HepG2 (cell line): Measurements from ENCODE around the gene RPP25L. TPM values are rescaled to one million over a fixed set of nuclear protein-coding genes. Genes with fewer than 3 reads are reported as not detected.

Experiments
- ATAC-seq: fragments of 200-7000 bp; cut with Tn5 transposase; 3 replicates; pipeline ENCODE4 v1.9.1; 2020; ENCODE audit warnings: mild to moderate bottlenecking, moderate library complexity
- BruUV-seq: library from RNA; stranded (reverse); fragments of 400-500 nt; replicated peaks from 2 replicates; lab custom pipeline; 2021; lab: Mats Ljungman, UMichigan
- CTCF ChIA-PET: fragments of 300-600 bp; formaldehyde crosslinking; extraction: SDS; loops from one replicate; lab custom pipeline; 2021; ENCODE audit warnings: low total read pairs, inconsistent platforms, low intra/inter-chr PET ratio; lab: Yijun Ruan, JAX
- POLR2A ChIA-PET: fragments of 350-600 bp; sonication (Branson Sonifier 250); formaldehyde crosslinking; loops from one replicate; lab custom pipeline; 2020; ENCODE audit warnings: antibody characterized with exemption, inconsistent platforms; lab: Yijun Ruan, JAX
- DNase-seq: peaks from one replicate; pipeline ENCODE4 v3.0.0-alpha.2; 2015; ENCODE audit warnings: low spot score
- FAIRE-seq: peaks from 3 replicates; lab custom pipeline; 2011; peaks lifted over from hg19 to GRCh38; lab: Jason Lieb, UNC
- H2AFZ ChIP-seq: one replicate; pipeline ENCODE4 v1.6.1; 2011; ENCODE audit warnings: low read length, inconsistent platforms
- H3K27ac ChIP-seq: fragments of 300-600 bp; 3 replicates; pipeline ENCODE4 v1.8.0; 2011; ENCODE audit warnings: mixed run types, mild to moderate bottlenecking, mixed read lengths, low read length, inconsistent platforms; ENCODE audit not compliant: insufficient read depth; ENCODE audit errors: extremely low read length
- H3K27me3 ChIP-seq, 2 experiments: fragments of 200-600 bp in 1 of 2; 2 replicates in 1 of 2; 3 replicates in 1 of 2; pipeline versions ENCODE4 v1.6.0 to v1.8.0; 2011; ENCODE audit warnings: low read length in 2 of 2, mild to moderate bottlenecking in 2 of 2, moderate library complexity in 2 of 2, inconsistent platforms in 1 of 2; ENCODE audit not compliant: insufficient read depth in 2 of 2, control insufficient read depth in 1 of 2
- H3K36me3 ChIP-seq, 2 experiments: fragments of 200-600 bp in 1 of 2; replicated peaks in 1 of 2; 2 replicates in 1 of 2; 3 replicates in 1 of 2; pipeline versions ENCODE4 v1.5.1 to v1.8.0; 2011; ENCODE audit warnings: low read length in 2 of 2, inconsistent platforms in 1 of 2; ENCODE audit not compliant: insufficient read depth in 2 of 2, control insufficient read depth in 1 of 2
- H3K4me1 ChIP-seq: 2 replicates; pipeline ENCODE4 v1.5.1; 2012; ENCODE audit warnings: low read length, inconsistent platforms; ENCODE audit not compliant: insufficient read depth
- H3K4me2 ChIP-seq: 2 replicates; pipeline ENCODE4 v1.6.0; 2011; ENCODE audit warnings: low read depth, low read length, inconsistent platforms
- H3K4me3 ChIP-seq, 3 experiments: fragments of 200-600 bp in 1 of 3; sonication (generic), shearing (Covaris generic) in 1 of 3; replicated peaks in 1 of 3; 2 replicates each; pipeline ENCODE4 v1.5.1; 2011 to 2016; ENCODE audit warnings: low read length in 3 of 3, inconsistent platforms in 2 of 3, low read depth in 2 of 3, mild to moderate bottlenecking in 2 of 3, control low read depth in 1 of 3, mixed read lengths in 1 of 3; ENCODE audit not compliant: insufficient read depth in 1 of 3
- H3K79me2 ChIP-seq: one replicate; pipeline ENCODE4 v1.6.1; 2011; ENCODE audit warnings: low read length, inconsistent platforms; ENCODE audit not compliant: insufficient read depth
- H3K9ac ChIP-seq: 2 replicates; pipeline ENCODE4 v1.6.0; 2011; ENCODE audit warnings: mild to moderate bottlenecking, low read depth, low read length, inconsistent platforms; ENCODE audit not compliant: insufficient read depth
- H3K9me3 ChIP-seq: 2 replicates; pipeline ENCODE4 v1.5.1; 2012; ENCODE audit warnings: mild to moderate bottlenecking, low read length
- H4K20me1 ChIP-seq: 2 replicates; pipeline ENCODE4 v1.6.0; 2011; ENCODE audit warnings: inconsistent platforms, mild to moderate bottlenecking, low read length, moderate library complexity; ENCODE audit not compliant: insufficient read depth
- GZF1 ChIP-seq: sonication (generic); formaldehyde crosslinking; IDR thresholded peaks from 2 replicates; pipeline ENCODE4 v1.5.1; 2020; ENCODE audit warnings: mild to moderate bottlenecking, missing genetic modification reagents
- MEF2D ChIP-seq: sonication (generic); formaldehyde crosslinking; IDR thresholded peaks from 2 replicates; pipeline ENCODE4 v1.5.1; 2020; ENCODE audit warnings: mild to moderate bottlenecking, missing genetic modification reagents
- MXI1 ChIP-seq: IDR thresholded peaks from 3 replicates; pipeline ENCODE4 v1.6.1; 2012; ENCODE audit warnings: low read depth, low read length, inconsistent platforms, borderline replicate concordance
- PAWR ChIP-seq: sonication (generic); formaldehyde crosslinking; IDR thresholded peaks from 2 replicates; pipeline ENCODE4 v1.4.0; 2020; ENCODE audit warnings: missing genetic modification reagents, mild to moderate bottlenecking, borderline replicate concordance
- ZBTB8A ChIP-seq: sonication (generic); formaldehyde crosslinking; IDR thresholded peaks from 2 replicates; pipeline ENCODE4 v1.4.0; 2020; ENCODE audit warnings: mild to moderate bottlenecking, low read depth, missing genetic modification reagents, borderline replicate concordance
- ZNF160 ChIP-seq: sonication (generic); formaldehyde crosslinking; IDR thresholded peaks from 2 replicates; pipeline ENCODE4 v1.8.0; 2022; ENCODE audit warnings: mild to moderate bottlenecking, inconsistent platforms, missing genetic modification reagents
- ZNF451 ChIP-seq: sonication (generic); formaldehyde crosslinking; IDR thresholded peaks from 2 replicates; pipeline ENCODE4 v1.5.0; 2020; ENCODE audit warnings: mild to moderate bottlenecking, missing genetic modification reagents
- ZSCAN21 ChIP-seq: sonication (generic); formaldehyde crosslinking; IDR thresholded peaks from 2 replicates; pipeline ENCODE4 v1.8.0; 2022; ENCODE audit warnings: mild to moderate bottlenecking, missing genetic modification reagents, moderate library complexity, borderline replicate concordance
- WGBS: methylation state at CpG from one replicate; pipeline ENCODE4 v1.1.6; 2017; ENCODE audit warnings: low lambda C conversion rate; 5-methylcytosine and 5-hydroxymethylcytosine counted together
- in situ Hi-C: cut with HindIII; loops from 2 replicates; pipeline ENCODE4 v1.10.0; 2017; ENCODE audit warnings: low pct_unique_long_range_greater_than_20kb; ENCODE audit not compliant: extremely low pct_ligation_motif_present
- intact Hi-C: fragments of 100-400 bp; cut with micrococcal nuclease; formaldehyde crosslinking; loops from one replicate; pipeline ENCODE4 v1.10.0; 2022; ENCODE audit not compliant: unreplicated experiment
- polyA plus RNA-seq, 8 experiments: library from polyadenylated mRNA; depleted of rRNA in 3 of 8; stranded (reverse) in 7 of 8; unstranded in 1 of 8; fragments of >200 nt; fragmentation: Illumina TruSeq in 4 of 8; extraction: Trizol in 4 of 8; gene quantifications; 2 replicates each; pipeline versions ENCODE4 v1.2.1 to v1.2.3, GENCODE V29; 2011 to 2016; ENCODE audit warnings: low read depth in 4 of 8, missing spikeins in 1 of 8, mixed read lengths in 1 of 8; ENCODE audit not compliant: insufficient read depth in 1 of 8
- total RNA-seq, 5 experiments: library from RNA; depleted of rRNA; stranded (reverse); fragments of >200 nt; fragmentation: Illumina TruSeq; extraction: Trizol; gene quantifications; 2 replicates each; pipeline ENCODE4 v1.2.3, GENCODE V29; 2016; ENCODE audit warnings: low read depth in 1 of 5
- TF ChIP-seq, protein P1 (sequence below): sonication (generic); formaldehyde crosslinking; IDR thresholded peaks from 2 replicates; pipeline ENCODE4 v1.5.1; 2020; ENCODE audit warnings: missing genetic modification reagents, mild to moderate bottlenecking, borderline replicate concordance
- TF ChIP-seq, protein P2 (sequence below): sonication (generic); formaldehyde crosslinking; IDR thresholded peaks from 2 replicates; pipeline ENCODE4 v1.5.0; 2020; ENCODE audit warnings: missing genetic modification reagents
- TF ChIP-seq, protein P3 (sequence below): sonication (generic); formaldehyde crosslinking; IDR thresholded peaks from 2 replicates; pipeline ENCODE4 v1.4.0; 2020; ENCODE audit warnings: mild to moderate bottlenecking, missing genetic modification reagents

The RPP25L gene
- total and polyA plus RNA-seq, 2 of the 13 experiments (the other 11 are each of a cell fraction or from before 2014, with no cell fraction given): 24.5 to 27.3 TPM

- Histone ChIP-seq H3K9me3 (no peaks in the 10 kb centered on the region), H3K4me1 (no peaks in the 10 kb centered on the region), H3K9ac (no peak overlapping the region), H2AFZ (no peak overlapping the region), H4K20me1 (no peaks in the 10 kb centered on the region), H3K4me2 (no peak overlapping the region), H3K36me3 (no peaks in the 10 kb centered on the region), H3K27me3 (peaks cover 13 to 79% of the 10 kb centered on the region in 2 experiments), H3K4me3 (no peak overlapping the region), H3K79me2 (no peaks in the 10 kb centered on the region), H3K27ac (no peak overlapping the region)
- ChIA-PET POLR2A (no interaction called here), CTCF (no interaction called here)
- TF ChIP-seq, protein P1, sequence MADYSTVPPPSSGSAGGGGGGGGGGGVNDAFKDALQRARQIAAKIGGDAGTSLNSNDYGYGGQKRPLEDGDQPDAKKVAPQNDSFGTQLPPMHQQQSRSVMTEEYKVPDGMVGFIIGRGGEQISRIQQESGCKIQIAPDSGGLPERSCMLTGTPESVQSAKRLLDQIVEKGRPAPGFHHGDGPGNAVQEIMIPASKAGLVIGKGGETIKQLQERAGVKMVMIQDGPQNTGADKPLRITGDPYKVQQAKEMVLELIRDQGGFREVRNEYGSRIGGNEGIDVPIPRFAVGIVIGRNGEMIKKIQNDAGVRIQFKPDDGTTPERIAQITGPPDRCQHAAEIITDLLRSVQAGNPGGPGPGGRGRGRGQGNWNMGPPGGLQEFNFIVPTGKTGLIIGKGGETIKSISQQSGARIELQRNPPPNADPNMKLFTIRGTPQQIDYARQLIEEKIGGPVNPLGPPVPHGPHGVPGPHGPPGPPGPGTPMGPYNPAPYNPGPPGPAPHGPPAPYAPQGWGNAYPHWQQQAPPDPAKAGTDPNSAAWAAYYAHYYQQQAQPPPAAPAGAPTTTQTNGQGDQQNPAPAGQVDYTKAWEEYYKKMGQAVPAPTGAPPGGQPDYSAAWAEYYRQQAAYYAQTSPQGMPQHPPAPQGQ: no peak
- no peak for TF ChIP-seq ZNF451 (CRISPR knock-in tag)
- no peak for TF ChIP-seq GZF1
- TF ChIP-seq, protein P2, sequence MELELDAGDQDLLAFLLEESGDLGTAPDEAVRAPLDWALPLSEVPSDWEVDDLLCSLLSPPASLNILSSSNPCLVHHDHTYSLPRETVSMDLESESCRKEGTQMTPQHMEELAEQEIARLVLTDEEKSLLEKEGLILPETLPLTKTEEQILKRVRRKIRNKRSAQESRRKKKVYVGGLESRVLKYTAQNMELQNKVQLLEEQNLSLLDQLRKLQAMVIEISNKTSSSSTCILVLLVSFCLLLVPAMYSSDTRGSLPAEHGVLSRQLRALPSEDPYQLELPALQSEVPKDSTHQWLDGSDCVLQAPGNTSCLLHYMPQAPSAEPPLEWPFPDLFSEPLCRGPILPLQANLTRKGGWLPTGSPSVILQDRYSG (CRISPR knock-in tag): no peak
- no peak for TF ChIP-seq MXI1
- TF ChIP-seq, protein P3, sequence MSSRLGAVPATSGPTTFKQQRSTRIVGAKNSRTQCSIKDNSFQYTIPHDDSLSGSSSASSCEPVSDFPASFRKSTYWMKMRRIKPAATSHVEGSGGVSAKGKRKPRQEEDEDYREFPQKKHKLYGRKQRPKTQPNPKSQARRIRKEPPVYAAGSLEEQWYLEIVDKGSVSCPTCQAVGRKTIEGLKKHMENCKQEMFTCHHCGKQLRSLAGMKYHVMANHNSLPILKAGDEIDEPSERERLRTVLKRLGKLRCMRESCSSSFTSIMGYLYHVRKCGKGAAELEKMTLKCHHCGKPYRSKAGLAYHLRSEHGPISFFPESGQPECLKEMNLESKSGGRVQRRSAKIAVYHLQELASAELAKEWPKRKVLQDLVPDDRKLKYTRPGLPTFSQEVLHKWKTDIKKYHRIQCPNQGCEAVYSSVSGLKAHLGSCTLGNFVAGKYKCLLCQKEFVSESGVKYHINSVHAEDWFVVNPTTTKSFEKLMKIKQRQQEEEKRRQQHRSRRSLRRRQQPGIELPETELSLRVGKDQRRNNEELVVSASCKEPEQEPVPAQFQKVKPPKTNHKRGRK (CRISPR knock-in tag): no peak
- no peak for TF ChIP-seq MEF2D
- TF ChIP-seq ZNF160 (CRISPR knock-in tag): no peak
- no peak for TF ChIP-seq PAWR (CRISPR knock-in tag)
- no peak for TF ChIP-seq ZBTB8A (CRISPR knock-in tag)
- TF ChIP-seq ZSCAN21 (CRISPR knock-in tag): no peak
- 68% methylated on average over 5 of the region's 5 CpGs for WGBS
- BruUV-seq: no TSS peak
- in situ Hi-C loops: no loop called here
- intact Hi-C loops: no loop called here
- ATAC-seq: no peak
- FAIRE-seq: no peak
- no peak for DNase-seq
These were observed 29.1 kb downstream of the RPP25L start for GRCh38 chr9:34582787-34583186.
